Fibroblast of lung (primary cell): ENCODE data around the gene MCF2L2. TPM values are rescaled to one million over a fixed set of nuclear protein-coding genes. Genes with fewer than 3 reads are reported as not detected.

Source experiments
- DNase-seq, 2 donors: peaks; one replicate each; pipeline versions ENCODE4 v3.0.0 to v3.0.0-alpha.2; 2010; ENCODE audit warnings: low read depth in 2 of 2
- H2AFZ ChIP-seq: 2 replicates; pipeline ENCODE4 v1.5.1; 2012; ENCODE audit warnings: low read length, control low read depth, inconsistent platforms
- H3K27ac ChIP-seq: 2 replicates; pipeline ENCODE4 v1.5.1; 2011; ENCODE audit warnings: low read length, control low read depth; ENCODE audit not compliant: insufficient read depth
- H3K27me3 ChIP-seq: 2 replicates; pipeline ENCODE4 v1.5.1; 2011; ENCODE audit warnings: mild to moderate bottlenecking, low read length; ENCODE audit not compliant: control insufficient read depth, insufficient read depth
- H3K36me3 ChIP-seq: 2 replicates; pipeline ENCODE4 v1.5.1; 2011; ENCODE audit warnings: low read length; ENCODE audit not compliant: control insufficient read depth, insufficient read depth
- H3K4me1 ChIP-seq: 2 replicates; pipeline ENCODE4 v1.5.1; 2011; ENCODE audit warnings: low read length; ENCODE audit not compliant: control insufficient read depth, insufficient read depth; ENCODE audit errors: extremely low read depth
- H3K4me2 ChIP-seq: 2 replicates; pipeline ENCODE4 v1.5.1; 2011; ENCODE audit warnings: low read length, control low read depth; ENCODE audit not compliant: insufficient read depth; ENCODE audit errors: extremely low read depth
- H3K4me3 ChIP-seq, 4 experiments: fragments of 200-600 bp in 1 of 4; sonication (generic) in 1 of 4; replicated peaks in 1 of 4; 2 replicates each; pipeline ENCODE4 v1.5.1; 2011 to 2016; ENCODE audit warnings: low read length in 4 of 4, low read depth in 3 of 4, mild to moderate bottlenecking in 3 of 4, control low read depth in 2 of 4, inconsistent platforms in 1 of 4, mixed read lengths in 1 of 4; ENCODE audit not compliant: insufficient read depth in 1 of 4; ENCODE audit errors: control extremely low read depth in 1 of 4
- H3K79me2 ChIP-seq: 2 replicates; pipeline ENCODE4 v1.5.1; 2012; ENCODE audit warnings: mild to moderate bottlenecking, low read length, inconsistent platforms; ENCODE audit not compliant: control insufficient read depth, insufficient read depth
- H3K9ac ChIP-seq: 2 replicates; pipeline ENCODE4 v1.5.1; 2011; ENCODE audit warnings: mild to moderate bottlenecking, low read length, control low read depth; ENCODE audit not compliant: insufficient read depth
- H3K9me3 ChIP-seq: 2 replicates; pipeline ENCODE4 v1.5.1; 2012; ENCODE audit warnings: low read depth, low read length; ENCODE audit not compliant: control insufficient read depth, insufficient read depth
- H4K20me1 ChIP-seq: 2 replicates; pipeline ENCODE4 v1.5.1; 2011; ENCODE audit warnings: low read length; ENCODE audit not compliant: control insufficient read depth, insufficient read depth; ENCODE audit errors: extremely low read depth
- EZH2 ChIP-seq: IDR thresholded peaks from 2 replicates; pipeline ENCODE4 v1.5.1; 2012; ENCODE audit warnings: low read length, control low read depth, mild to moderate bottlenecking; ENCODE audit errors: missing control alignments
- polyA plus RNA-seq, 2 donors: library from polyadenylated mRNA; depleted of rRNA in 1 of 2; stranded (reverse) in 1 of 2; unstranded in 1 of 2; fragments of >200 nt; gene quantifications; 2 replicates each; pipeline ENCODE4 v1.2.1, GENCODE V29; 2011 to 2012; ENCODE audit warnings: missing spikeins in 1 of 2
- total RNA-seq: library from RNA; depleted of rRNA; stranded (reverse); fragments of >200 nt; gene quantifications from 2 replicates; pipeline ENCODE4 v1.2.1, GENCODE V29; 2014
- TF ChIP-seq, protein P1 (sequence below), 2 donors: IDR thresholded peaks in 1 of 2; conservative IDR thresholded peaks in 1 of 2; 1 replicate in 1 of 2; 2 replicates in 1 of 2; pipeline ENCODE4 v1.5.1; 2011 to 2012; ENCODE audit warnings: low read length in 2 of 2, control low read depth in 1 of 2, inconsistent platforms in 1 of 2, low read depth in 1 of 2, mild to moderate bottlenecking in 1 of 2

MCF2L2 gene
- total and polyA plus RNA-seq, 2 donors (not counting 1 experiment from before 2014, with no cell fraction given) = under 0.01 to 0.08 TPM

DNA sequence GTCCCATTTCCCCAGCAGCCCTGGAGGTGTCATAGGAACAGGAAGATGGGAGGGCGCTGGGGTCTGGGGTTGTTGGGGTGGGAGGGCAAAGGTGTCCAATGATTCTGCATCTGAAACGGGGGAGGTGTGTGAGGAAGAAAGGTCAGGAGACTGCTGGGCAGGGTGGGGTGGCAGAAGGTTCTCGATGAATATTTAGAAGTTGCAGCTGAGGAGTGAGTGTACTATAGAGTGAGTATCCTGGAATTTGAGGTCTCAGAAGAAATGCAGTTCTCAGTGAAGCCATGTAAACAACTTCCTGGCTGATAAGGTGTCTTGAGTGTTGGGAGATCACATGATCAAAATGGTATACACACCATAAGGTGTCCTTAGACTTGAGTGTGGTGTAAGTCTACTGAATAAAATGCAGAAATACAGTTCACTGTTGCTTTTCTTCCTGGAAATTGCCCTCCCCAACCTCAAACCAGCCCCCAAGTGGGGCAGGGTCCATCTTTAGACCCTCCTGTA, 165.5 kb downstream of the MCF2L2 start:
- Histone ChIP-seq H3K27me3 (no peaks in the 10 kb centered on the region), H3K4me1 (no peaks in the 10 kb centered on the region), H2AFZ (no peak overlapping the region), H3K4me3 (no peak overlapping the region), H3K4me2 (no peak overlapping the region), H3K9me3 (no peaks in the 10 kb centered on the region), H3K79me2 (no peaks in the 10 kb centered on the region), H4K20me1 (no peaks in the 10 kb centered on the region), H3K36me3 (no peaks in the 10 kb centered on the region), H3K9ac (no peak overlapping the region), H3K27ac (no peak overlapping the region)
- DNase-seq = no peak
- TF ChIP-seq, protein P1, sequence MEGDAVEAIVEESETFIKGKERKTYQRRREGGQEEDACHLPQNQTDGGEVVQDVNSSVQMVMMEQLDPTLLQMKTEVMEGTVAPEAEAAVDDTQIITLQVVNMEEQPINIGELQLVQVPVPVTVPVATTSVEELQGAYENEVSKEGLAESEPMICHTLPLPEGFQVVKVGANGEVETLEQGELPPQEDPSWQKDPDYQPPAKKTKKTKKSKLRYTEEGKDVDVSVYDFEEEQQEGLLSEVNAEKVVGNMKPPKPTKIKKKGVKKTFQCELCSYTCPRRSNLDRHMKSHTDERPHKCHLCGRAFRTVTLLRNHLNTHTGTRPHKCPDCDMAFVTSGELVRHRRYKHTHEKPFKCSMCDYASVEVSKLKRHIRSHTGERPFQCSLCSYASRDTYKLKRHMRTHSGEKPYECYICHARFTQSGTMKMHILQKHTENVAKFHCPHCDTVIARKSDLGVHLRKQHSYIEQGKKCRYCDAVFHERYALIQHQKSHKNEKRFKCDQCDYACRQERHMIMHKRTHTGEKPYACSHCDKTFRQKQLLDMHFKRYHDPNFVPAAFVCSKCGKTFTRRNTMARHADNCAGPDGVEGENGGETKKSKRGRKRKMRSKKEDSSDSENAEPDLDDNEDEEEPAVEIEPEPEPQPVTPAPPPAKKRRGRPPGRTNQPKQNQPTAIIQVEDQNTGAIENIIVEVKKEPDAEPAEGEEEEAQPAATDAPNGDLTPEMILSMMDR (conservative IDR thresholded peaks at IDR 0.05 in 1 of 2, IDR thresholded peaks at IDR 0.05 in 1 of 2; ENCODE audit: low read depth in 1 of 2, low read length in 2 of 2) = no peak
- TF ChIP-seq EZH2 = no peak

DNA sequence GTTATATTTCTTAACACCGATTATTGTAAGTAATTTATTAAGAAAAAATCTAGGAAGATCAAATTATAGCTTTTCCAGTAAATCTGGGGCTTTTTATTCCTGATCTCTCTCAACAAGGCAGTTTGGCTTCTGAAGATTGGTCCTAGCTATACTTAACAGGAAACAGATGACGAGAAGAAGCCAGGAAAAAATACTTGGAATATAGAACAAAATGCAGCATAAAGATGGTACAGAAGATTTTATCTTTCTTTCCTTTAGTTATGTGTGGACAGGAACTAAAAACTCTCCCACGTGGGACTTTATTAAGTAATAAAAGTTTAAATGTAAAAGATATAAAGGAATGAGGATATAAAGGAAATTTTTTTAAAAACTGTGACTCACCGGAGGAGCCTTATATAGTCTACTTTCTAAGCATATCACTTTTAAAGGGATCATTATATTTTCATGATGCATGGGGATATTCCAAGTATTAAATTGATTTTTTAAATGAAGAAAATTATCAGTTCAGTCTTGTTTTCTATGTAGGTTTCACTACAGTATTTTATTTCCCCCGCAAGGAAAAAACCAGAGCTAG, 167.2 kb downstream of the MCF2L2 start:
- Histone ChIP-seq H3K4me2 (no peak overlapping the region), H4K20me1 (no peaks in the 10 kb centered on the region), H3K36me3 (no peaks in the 10 kb centered on the region), H3K9me3 (no peaks in the 10 kb centered on the region), H3K4me1 (no peaks in the 10 kb centered on the region), H3K79me2 (no peaks in the 10 kb centered on the region), H3K9ac (no peak overlapping the region), H2AFZ (no peak overlapping the region), H3K4me3 (no peak overlapping the region), H3K27ac (no peak overlapping the region), H3K27me3 (no peaks in the 10 kb centered on the region)
- TF ChIP-seq, protein P1 (conservative IDR thresholded peaks at IDR 0.05 in 1 of 2, IDR thresholded peaks at IDR 0.05 in 1 of 2; ENCODE audit: low read depth in 1 of 2, low read length in 2 of 2) = no peak
- TF ChIP-seq EZH2 = no peak
- no peak for DNase-seq

DNA sequence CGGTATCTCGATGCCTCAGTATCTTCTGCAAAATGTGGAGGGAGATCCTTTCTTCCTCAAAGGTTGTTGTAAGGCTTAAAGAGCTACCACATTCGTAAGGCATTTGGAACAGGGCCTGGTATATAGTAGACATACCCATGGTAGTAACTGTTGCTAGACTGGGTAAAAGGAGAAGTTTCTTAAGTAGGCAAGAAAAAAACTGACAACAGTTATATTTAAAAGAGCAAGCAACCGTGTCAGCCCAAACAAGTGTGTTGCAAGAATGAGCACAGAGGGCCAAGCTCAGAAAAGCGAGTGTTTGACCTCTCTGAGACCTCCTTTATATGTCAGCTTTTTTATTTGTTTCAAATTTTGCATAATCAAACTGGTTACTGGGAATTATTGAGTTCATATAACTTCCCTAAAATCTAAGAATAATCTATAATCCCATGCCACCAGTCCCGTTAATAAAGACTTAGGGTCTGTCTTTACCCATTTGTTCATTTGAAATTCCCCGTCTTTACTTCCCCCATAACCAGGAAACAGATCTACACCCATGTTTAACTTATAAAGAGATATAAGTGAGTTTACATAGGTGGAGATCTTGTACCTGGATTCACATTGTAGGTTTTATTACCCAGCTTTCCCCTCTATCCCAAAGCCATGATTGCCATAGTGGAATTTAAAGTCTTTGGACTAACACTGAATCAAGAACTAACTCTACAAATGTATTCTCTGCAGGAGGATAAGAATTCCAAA, 168.1 kb downstream of the MCF2L2 start:
- H3K4me3 ChIP-seq = peak overlapping the region in 1 of 4 experiments; percentile 3
- H3K4me1 ChIP-seq = no peaks in the 10 kb centered on the region
- no peak overlapping the region for H2AFZ ChIP-seq
- no peak overlapping the region for H3K27ac ChIP-seq
- TF ChIP-seq, protein P1 (conservative IDR thresholded peaks at IDR 0.05 in 1 of 2, IDR thresholded peaks at IDR 0.05 in 1 of 2; ENCODE audit: low read depth in 1 of 2, low read length in 2 of 2) = no peak
- H3K4me2 ChIP-seq = no peak overlapping the region
- H3K79me2 ChIP-seq = no peaks in the 10 kb centered on the region
- H3K9me3 ChIP-seq = no peaks in the 10 kb centered on the region
- H3K36me3 ChIP-seq = no peaks in the 10 kb centered on the region
- DNase-seq = peak in 1 of 2 donors; percentile 70
- no peaks in the 10 kb centered on the region for H3K27me3 ChIP-seq
- no peaks in the 10 kb centered on the region for H4K20me1 ChIP-seq
- no peak overlapping the region for H3K9ac ChIP-seq
